Muscle layer of colon (tissue), 2 donors: ENCODE measurements around the gene DNAH12.
"Not testable (repeated sequence)": the region's sequence is repeated elsewhere in the genome, so short reads cannot be mapped to it uniquely, and the experiment has no call there.

Experiments
- H3K27ac ChIP-seq: one replicate; pipeline ENCODE4 v1.7.0; 2013; ENCODE audit warnings: low read depth, mild to moderate bottlenecking, low read length, moderate library complexity
- H3K27me3 ChIP-seq, 2 donors: one replicate each; pipeline ENCODE4 v1.7.0; 2013; ENCODE audit warnings: low read length in 2 of 2, mild to moderate bottlenecking in 2 of 2; ENCODE audit not compliant: insufficient read depth in 2 of 2, control insufficient read depth in 1 of 2
- H3K36me3 ChIP-seq: one replicate; pipeline ENCODE4 v1.7.0; 2013; ENCODE audit warnings: mild to moderate bottlenecking, low read length; ENCODE audit not compliant: insufficient read depth
- H3K4me1 ChIP-seq: one replicate; pipeline ENCODE4 v1.7.0; 2013; ENCODE audit warnings: mild to moderate bottlenecking, low read length; ENCODE audit not compliant: insufficient read depth
- H3K4me3 ChIP-seq, 2 donors: one replicate each; pipeline ENCODE4 v1.7.0; 2013; ENCODE audit warnings: low read length in 2 of 2, low read depth in 1 of 2, mild to moderate bottlenecking in 1 of 2, moderate library complexity in 1 of 2
- H3K9ac ChIP-seq: one replicate; pipeline ENCODE4 v1.7.0; 2013; ENCODE audit warnings: low read length
- H3K9me3 ChIP-seq: one replicate; pipeline ENCODE4 v1.7.0; 2013; ENCODE audit warnings: mild to moderate bottlenecking, low read length
- donor health status: abdominal sarcoma.
- donor health status: Adenocarcinoma of cecum.

The DNAH12 gene

DNA sequence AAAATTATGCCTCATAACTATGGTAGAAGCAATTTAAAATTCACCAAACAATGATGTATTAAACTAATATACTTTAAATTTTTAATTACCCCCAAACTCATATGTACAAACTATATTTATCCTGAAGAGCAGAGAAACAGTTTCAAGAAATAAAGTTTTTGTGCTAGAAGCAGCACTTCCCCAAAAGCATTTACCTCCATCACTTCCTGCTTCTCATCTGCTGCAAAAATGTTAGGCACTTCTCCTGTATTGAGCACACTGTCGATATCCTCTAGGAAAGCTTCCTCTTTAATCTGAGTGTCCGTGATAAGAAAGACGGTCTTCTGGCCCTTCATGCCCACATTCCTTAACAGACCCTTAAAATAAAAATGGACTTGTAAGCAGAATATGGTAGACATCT, 150.2 kb downstream of the DNAH12 start:
- H3K27ac ChIP-seq = no peak overlapping the region
- no peaks in the 10 kb centered on the region for H3K36me3 ChIP-seq
- H3K27me3 ChIP-seq = no peaks in the 10 kb centered on the region
- H3K9me3 ChIP-seq = no peaks in the 10 kb centered on the region
- no peak overlapping the region for H3K4me3 ChIP-seq
- no peaks in the 10 kb centered on the region for H3K4me1 ChIP-seq
- no peak overlapping the region for H3K9ac ChIP-seq

- Histone ChIP-seq H3K4me1 (no peaks in the 10 kb centered on the region), H3K9ac (no peak overlapping the region), H3K4me3 (no peak overlapping the region), H3K36me3 (no peaks in the 10 kb centered on the region), H3K27ac (no peak overlapping the region), H3K27me3 (no peaks in the 10 kb centered on the region), H3K9me3 (no peaks in the 10 kb centered on the region)
Observed at GRCh38 chr3:57391767-57392166, 152.4 kb downstream of the DNAH12 start.

DNA sequence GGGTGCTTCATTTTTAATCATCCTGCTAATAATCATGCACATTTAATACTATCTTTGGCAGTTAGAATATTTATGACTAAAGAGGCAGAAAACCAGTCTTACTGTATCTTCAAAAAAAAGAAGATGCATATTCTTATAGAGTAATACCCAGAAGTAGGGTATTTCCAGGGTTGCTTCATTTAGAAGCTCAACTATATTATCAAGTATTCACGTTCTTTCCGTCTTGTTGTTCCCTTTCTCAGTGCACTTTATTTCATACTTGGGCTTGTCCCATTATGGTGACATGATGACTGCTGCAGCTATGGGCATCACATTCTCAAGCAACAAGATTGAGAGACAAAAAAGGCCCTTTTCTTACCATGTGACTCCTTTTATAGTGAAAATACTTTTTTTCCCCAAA, 154.9 kb downstream of the DNAH12 start:
- Histone ChIP-seq H3K4me1 (no peaks in the 10 kb centered on the region), H3K27me3 (no peaks in the 10 kb centered on the region), H3K27ac (no peak overlapping the region), H3K9ac (no peak overlapping the region), H3K9me3 (no peaks in the 10 kb centered on the region), H3K4me3 (no peak overlapping the region), H3K36me3 (no peaks in the 10 kb centered on the region)

DNA sequence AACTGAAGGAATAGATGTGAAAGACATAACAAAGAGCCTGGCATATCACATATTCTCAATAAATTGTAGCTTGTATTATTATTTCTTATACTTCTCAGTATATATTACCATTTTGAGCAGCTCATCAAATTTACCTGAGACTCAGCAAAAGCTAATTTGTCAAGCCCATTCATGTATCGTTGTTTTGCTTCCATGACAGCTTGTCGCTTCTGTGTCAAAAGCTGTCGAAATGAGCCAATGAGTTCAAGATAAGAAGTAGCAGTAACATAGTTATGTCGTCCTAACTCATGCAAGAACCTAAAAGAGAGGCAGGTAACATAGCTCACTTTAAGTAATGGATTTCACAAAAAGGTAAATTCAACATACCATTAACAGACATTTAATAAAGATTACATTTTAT, 157.8 kb downstream of the DNAH12 start:
- Histone ChIP-seq H3K27me3 (no peaks in the 10 kb centered on the region), H3K27ac (no peak overlapping the region), H3K9ac (no peak overlapping the region), H3K4me1 (no peaks in the 10 kb centered on the region), H3K4me3 (no peak overlapping the region), H3K9me3 (no peaks in the 10 kb centered on the region), H3K36me3 (no peaks in the 10 kb centered on the region)

- Histone ChIP-seq H3K4me1 (no peaks in the 10 kb centered on the region), H3K4me3 (no peak overlapping the region), H3K27me3 (no peaks in the 10 kb centered on the region)
Observed at GRCh38 chr3:57385498-57385897, 158.6 kb downstream of the DNAH12 start.

DNA sequence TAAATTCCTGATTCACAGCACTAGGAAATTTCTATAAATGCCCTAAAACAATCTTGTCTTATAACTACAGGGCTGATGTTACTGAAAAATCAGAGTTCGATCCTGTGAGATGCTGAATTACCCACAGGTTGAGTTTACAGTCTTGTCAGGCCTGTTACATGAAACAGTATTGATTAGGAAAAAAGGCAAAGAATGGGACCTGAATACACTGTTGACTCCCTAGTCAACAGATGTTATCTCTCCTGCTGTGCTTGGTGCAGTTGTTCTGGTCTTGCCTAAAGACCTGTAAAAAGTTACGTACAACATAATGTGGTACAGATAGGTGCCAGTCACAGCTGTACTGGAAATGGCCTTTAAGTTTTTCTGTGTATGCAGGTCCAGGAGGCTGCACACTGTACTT, 160.3 kb downstream of the DNAH12 start:
- H3K9me3 ChIP-seq = no peaks in the 10 kb centered on the region
- H3K27me3 ChIP-seq = no peaks in the 10 kb centered on the region
- H3K4me1 ChIP-seq = no peaks in the 10 kb centered on the region
- H3K9ac ChIP-seq = no peak overlapping the region
- H3K36me3 ChIP-seq = no peaks in the 10 kb centered on the region
- H3K27ac ChIP-seq = no peak overlapping the region
- H3K4me3 ChIP-seq = no peak overlapping the region

More at GRCh38 chr3:57385498-57385897, 158.6 kb downstream of the DNAH12 start:
- Histone ChIP-seq H3K36me3 (no peaks in the 10 kb centered on the region), H3K9ac (no peak overlapping the region), H3K9me3 (no peaks in the 10 kb centered on the region), H3K27ac (no peak overlapping the region)

DNA sequence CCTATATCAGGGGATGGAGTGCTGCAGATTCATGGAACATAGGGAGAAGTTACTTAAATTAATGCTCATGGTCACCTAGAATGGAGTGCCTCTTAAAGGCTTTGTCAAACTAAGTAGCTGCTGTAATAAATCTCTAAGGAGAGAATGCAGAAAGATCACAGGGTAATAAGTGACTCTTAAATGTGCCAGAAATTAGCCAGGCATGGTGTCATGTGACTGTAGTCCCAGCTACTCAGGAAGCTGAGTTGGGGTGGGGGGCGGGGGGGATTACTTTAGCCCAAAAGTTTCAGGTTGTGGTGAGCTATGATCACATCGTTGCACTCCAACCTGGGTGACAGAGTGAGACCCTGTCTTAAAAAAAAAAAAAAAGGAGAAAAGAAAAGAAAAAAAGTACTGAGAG, 160.7 kb downstream of the DNAH12 start:
- Histone ChIP-seq H3K9ac (no peak overlapping the region), H3K27ac (no peak overlapping the region), H3K4me1 (no peaks in the 10 kb centered on the region), H3K4me3 (no peak overlapping the region), H3K36me3 (no peaks in the 10 kb centered on the region), H3K27me3 (no peaks in the 10 kb centered on the region), H3K9me3 (no peaks in the 10 kb centered on the region)

DNA sequence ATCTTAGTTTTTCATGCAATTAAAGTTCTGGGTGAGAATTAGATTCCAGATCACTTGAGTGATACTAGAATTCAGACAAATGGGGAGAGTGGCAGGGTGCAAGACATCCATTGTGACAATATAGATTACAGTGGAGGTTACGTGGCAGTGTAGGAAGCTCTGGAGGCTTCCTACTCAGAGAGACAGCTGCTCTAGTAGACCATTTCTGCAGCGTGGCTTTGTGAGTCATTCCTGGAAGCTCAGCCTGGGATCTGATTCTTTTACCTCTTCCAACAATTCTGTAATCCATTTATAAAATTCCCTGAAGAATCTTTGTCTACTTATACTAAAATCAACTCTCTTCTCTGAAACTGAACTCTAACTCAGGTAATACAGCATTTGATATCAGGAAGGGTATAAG, 161.2 kb downstream of the DNAH12 start:
- Histone ChIP-seq H3K27ac (no peak overlapping the region), H3K9ac (no peak overlapping the region), H3K9me3 (no peaks in the 10 kb centered on the region), H3K27me3 (no peaks in the 10 kb centered on the region), H3K4me1 (no peaks in the 10 kb centered on the region), H3K36me3 (no peaks in the 10 kb centered on the region), H3K4me3 (no peak overlapping the region)

DNA sequence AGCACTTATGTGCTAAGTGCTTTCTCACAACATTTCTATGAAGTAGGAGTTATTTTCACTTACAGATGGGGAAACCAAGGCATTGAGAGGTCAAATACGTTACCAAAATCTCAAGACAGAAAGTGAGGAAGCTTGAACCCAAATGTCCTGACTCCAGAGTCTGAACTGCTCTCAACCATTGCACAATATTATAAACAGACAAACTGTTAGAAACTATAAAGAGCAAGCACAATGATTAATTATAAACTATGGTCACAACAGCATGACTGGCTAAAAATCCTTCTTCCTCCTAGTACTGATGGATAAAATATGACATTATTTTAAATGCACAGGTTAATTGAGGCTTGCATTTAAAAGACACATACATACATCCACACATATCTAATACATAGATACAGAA, 173.8 kb downstream of the DNAH12 start:
- Histone ChIP-seq H3K36me3 (no peaks in the 10 kb centered on the region), H3K4me3 (no peak overlapping the region), H3K9me3 (no peaks in the 10 kb centered on the region), H3K9ac (no peak overlapping the region), H3K4me1 (no peaks in the 10 kb centered on the region), H3K27me3 (no peaks in the 10 kb centered on the region), H3K27ac (no peak overlapping the region)

DNA sequence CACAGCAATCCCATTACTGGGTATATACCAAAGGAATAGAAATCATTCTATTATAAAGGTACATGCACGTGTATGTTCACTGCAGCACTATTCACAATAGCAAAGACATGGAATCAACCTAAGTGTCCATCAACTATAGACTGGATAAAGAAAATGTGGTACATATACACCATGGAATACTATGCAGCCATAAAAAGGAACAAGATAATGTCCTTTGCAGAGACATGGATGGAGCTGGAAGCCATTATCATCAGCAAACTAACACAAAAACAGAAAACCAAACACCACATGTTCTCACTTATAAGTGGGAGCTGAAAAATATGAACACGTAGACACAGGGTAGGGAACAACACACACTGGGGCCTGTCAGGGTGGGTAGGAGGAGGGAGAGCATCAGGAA, 179.1 kb downstream of the DNAH12 start:
- not testable (repeated sequence) for H3K4me1 ChIP-seq, H3K9me3 ChIP-seq, H3K27ac ChIP-seq, H3K9ac ChIP-seq, H3K27me3 ChIP-seq, H3K36me3 ChIP-seq, H3K4me3 ChIP-seq

DNA sequence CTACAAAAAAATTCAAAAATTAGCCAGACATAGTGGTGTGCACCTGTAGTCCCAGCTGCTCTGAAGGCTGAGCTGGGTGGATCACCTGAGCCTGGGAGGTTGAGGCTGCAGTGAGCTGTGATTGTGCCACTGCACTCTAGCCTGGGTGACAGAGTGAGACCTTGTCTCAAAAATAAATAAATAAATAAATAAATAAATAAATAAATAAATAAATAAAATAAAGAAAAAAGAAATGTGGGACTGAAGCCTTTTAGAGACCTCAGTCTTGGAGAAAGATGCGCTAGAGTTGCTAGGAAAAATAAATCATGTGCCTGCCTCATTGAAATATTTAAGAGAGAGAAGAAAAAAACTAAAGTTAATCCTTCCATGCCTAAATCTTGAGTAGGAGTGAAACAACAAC, 187.9 kb downstream of the DNAH12 start:
- not testable (repeated sequence) for H3K9ac ChIP-seq, H3K27ac ChIP-seq, H3K9me3 ChIP-seq, H3K27me3 ChIP-seq, H3K4me1 ChIP-seq, H3K36me3 ChIP-seq, H3K4me3 ChIP-seq

DNA sequence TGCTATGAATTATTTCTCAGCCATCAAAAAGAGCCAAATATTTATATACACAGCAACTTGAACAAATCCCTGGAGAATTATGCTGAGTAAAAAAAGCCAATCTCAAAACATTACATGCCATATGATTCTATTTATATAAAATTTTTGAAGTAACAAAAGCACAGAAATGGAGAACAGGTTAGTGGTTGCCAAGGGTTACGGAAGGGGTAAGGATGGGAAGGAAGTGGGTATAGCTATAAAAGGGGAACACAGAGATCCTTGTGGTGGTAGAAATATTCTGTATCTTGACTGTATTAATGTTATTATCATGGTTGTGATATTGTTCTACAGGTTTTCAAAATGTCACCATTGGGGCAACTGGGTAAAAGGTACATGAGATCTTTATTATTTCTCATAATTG, 189.4 kb downstream of the DNAH12 start:
- H3K27ac ChIP-seq = no peak overlapping the region
- no peaks in the 10 kb centered on the region for H3K36me3 ChIP-seq
- no peak overlapping the region for H3K4me3 ChIP-seq
- no peaks in the 10 kb centered on the region for H3K9me3 ChIP-seq
- no peaks in the 10 kb centered on the region for H3K4me1 ChIP-seq
- no peak overlapping the region for H3K9ac ChIP-seq
- no peaks in the 10 kb centered on the region for H3K27me3 ChIP-seq
